Brain pericyte (primary cell): ENCODE measurements around the gene STX18.
"Not testable (repeated sequence)": the region's sequence is repeated elsewhere in the genome, so short reads cannot be mapped to it uniquely, and the experiment has no call there.

ENCODE experiments used
- DNase-seq: peaks from one replicate; pipeline ENCODE4 v3.0.0-alpha.2; 2012; ENCODE audit warnings: low read depth, low spot score

The STX18 gene

DNA sequence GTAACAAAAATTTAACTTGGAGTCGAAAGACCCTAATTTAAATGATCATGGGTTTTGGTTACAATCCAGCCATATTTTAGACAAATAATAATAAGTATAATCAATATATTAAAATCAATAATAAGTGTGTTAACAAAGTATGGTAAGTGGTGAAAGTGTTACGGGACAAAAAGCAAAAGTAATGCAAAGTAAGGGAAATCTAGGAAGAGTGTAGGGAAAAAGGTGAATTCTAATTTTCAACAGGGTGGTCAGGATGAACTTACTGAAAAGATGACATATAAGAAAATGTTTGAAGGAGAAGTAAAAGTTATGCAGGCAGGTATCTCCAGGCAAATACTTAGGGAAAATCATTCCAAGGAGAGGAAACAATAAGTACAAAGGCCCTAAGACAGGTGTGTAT lies 32.3 kb downstream of the STX18 start:
- no peak for DNase-seq

DNA sequence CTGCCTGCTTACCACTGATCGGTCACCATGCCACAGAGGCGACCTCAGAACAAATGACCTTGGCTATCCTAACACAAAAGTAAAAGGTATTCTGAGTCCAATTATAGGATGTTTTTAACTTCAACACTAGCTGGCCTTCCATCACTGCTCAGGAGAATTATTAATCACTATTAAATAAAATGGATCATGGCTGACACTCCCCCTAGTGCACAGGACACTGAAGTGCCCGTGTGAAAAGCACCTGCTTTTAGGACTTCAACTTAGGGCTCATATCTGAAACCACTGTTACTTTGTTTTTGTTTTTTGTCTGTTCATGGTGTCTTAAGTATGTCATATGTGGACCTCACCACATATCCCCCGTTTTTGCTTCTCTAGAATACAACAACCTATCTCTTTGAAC lies 33.9 kb downstream of the STX18 start:
- no peak for DNase-seq

- DNase-seq, result no peak
Measured at GRCh38 chr4:4507403-4507802, 34.4 kb downstream of the STX18 start.

GRCh38 chr4:4506961-4507360 lies 34.9 kb downstream of the STX18 start:
- no peak for DNase-seq

DNA sequence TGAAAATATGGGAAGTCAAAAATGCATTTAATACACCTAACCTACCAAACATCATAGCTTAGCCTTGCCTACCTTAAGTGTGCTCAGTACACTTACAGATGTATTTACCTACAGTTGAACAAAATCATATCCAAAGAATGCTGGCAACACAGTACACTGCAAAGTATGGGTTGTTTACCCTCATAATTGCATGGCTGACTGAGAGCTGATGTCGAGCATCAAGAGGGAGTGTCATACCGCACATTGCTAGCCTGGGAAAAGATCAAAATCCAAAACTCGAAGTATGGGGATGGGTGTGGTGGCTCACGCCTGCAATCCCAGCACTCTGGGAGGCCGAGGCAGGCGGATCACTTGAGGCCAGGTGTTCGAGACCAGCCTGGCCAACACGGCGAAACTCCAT lies 36.6 kb downstream of the STX18 start:
- DNase-seq, result not testable (repeated sequence)

- no peak for DNase-seq
Measured at GRCh38 chr4:4504783-4505182, 37.1 kb downstream of the STX18 start.

DNA sequence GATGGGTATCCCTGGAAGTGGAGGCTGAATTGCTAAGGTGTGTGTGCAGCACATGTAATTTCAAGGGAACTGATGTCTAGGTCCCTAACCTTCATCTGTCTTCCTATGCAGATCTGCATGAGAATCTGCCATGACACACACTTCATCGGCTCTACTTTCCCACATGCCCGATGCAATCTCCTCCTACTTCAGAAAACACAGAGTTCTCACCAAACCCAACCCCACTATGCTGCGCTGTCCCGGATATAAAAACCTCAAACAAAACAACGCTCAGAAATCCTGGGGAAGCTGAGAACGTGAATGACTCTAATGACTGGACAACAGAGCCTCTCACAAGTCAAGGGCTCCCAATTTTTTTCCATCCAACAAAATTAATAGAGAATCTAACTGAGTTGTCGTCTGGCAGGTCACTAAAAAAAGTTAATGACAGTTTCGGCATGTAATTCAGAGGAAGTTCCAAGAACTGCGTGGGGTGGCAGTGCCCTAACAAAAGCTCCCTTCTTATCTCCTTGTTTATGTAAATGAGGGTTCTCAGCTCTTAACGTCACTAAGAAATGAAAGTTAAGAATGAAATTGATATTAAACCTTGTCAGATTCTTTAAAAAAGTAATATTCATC lies 39.0 kb downstream of the STX18 start:
- DNase-seq, result no peak

- DNase-seq, result no peak
Measured at GRCh38 chr4:4501679-4502078, 40.2 kb downstream of the STX18 start.

DNA sequence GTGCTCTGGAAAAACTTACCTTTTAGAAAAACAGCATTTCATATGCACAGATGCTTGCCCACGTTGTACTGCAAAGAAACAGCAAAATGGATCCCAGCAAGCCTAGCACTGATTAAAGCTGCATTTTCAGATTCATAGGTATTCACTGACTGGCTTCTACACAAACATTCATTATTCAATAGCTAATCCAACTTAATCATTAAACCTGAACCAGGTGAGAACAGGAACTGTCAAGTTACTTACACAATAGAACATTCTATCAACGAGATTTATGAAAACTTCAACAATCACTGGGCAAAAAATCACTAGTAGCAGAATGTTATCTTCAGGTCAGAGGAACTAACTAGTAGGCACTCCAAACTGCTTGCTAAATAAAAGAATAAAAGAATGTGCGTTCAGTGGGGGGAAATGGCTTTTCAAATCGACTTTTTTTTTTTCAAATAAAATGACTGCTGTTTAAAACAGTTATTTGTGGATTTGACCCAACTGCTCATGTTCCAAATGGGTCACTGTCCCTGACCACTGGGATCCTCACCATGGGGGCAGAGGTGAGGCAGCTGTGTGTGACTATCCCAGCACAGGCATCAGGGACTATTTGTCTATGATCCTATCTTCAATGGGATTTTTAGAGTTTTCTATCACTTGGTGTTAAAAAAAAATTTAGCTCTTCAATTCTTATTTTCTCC lies 42.3 kb downstream of the STX18 start:
- no peak for DNase-seq

GRCh38 chr4:4496592-4497372 lies 45.1 kb downstream of the STX18 start:
- no peak for DNase-seq

DNA sequence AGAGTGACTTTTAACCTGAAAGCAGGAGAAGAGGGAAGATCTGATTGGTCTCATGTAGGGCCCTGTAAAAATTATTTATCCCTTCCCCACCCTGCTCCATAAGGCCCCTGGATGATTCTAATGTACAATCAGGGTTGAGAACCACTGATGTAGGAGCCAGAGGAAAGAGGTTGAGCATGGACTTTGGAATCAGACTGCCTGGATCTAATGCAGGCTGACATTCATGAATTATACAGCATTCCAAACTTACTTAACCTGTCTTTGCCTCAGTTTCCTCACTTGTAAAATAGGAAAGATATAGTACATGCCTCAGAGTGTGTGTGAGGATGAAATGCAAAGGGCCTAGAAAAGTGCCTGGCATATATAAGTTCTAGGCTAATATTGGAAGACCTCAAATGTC lies 47.0 kb downstream of the STX18 start:
- no peak for DNase-seq

DNA sequence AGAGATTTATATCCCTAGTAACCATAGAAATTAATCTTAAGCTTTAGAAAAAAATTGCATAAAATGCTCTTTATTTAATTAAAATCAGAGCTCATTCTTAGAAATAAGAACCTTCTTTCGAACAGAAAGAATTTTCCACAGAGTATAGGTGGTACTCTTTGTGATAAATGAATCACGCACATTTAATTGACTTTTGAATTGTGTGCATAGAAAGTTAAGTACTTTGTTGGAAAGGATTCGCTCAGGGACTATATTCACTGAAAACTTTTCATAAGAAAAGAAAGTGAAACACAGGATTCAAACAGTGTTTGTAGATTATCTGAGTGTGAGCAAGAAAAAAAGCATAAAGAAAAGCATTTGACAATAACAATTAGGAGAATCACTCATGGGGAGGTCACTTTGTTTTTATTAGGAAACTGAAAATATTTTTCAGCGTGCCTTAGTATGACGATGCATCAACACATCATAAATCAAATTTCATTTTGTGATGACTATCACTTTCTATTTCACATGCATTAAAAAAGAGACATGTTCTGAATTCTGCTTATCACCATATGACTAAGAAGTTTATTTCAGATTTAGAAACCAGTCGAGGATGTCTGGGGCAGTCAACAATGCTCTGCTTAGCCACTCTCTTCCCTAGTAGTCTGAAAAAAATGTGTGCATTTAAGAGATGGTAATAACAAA lies 49.5 kb downstream of the STX18 start:
- DNase-seq, result no peak

DNA sequence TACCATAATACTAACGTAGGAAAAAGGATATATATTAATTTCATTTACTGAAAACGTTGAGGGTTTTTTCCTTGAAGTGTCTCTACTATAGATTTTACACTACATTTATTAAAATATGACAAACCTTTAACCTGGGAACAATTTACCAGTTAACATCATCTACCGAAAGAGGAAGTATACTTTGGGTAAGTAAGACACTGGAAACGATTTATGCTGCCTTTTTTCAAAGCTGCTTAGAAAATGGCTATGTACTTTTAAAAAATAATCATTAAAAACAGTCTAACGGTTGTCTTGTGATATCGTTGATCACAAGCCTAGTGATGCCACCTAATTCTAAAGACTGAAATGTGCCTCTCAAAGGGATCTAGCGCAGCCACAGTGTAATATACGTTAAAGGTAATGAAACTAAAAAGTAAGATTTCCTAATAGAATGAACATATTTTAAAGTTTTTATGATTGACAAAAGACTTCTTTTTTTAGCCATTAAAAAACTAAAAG lies 50.4 kb downstream of the STX18 start:
- no peak for DNase-seq

- DNase-seq, result no peak
Measured at GRCh38 chr4:4490816-4491215, 51.0 kb downstream of the STX18 start.

- DNase-seq, result no peak
Measured at GRCh38 chr4:4490041-4490440, 51.8 kb downstream of the STX18 start.

DNA sequence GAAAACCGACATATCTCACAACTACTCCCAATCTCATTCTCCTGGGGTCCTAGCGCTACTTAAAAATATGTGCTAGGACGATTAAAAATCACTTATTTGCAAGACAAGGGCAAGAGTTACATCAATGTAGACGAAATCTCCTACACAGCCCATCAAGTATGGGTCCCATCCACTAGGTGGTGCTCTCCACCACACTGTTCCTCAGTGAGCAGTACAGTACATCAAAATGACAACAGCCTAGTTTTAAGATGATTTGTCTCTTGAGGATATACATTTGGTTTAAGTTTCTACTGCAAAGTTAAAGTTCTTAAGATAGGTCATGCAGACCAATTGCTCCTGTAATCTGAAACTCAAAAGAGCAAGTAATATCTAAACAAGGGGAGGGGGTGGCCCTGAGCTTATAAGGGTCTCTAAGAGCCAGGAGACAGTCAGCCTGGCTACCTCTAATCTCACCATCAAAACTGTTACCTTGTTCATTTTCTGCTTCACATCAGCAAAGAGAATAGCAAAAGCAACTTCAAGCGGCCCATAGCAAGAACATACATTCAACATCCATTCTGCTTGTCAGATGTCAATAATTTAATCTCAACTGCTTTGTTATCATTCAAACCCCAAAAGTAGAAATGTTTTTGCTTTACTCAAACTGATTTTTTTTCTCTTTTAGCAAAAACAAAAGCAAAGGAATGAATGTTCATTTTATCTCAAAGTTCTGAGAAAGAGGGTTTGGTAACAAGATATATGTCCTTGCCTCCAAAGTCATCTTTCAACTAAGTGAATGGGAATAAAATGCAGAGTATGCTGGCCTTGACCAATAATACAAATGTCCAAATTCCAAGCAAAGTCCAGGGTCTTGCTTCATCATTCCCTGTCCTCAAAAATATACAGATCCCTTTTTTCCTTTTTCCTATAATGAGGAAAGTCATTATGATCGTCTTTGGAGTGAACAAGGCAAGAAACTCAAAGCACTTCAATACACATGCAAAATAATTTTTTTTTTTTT lies 53.1 kb downstream of the STX18 start:
- peak; percentile 56 for DNase-seq

GRCh38 chr4:4486969-4487368 lies 54.9 kb downstream of the STX18 start:
- DNase-seq, result no peak

GRCh38 chr4:4485806-4486205 lies 56.0 kb downstream of the STX18 start:
- no peak for DNase-seq

GRCh38 chr4:4481399-4481994 lies 60.4 kb downstream of the STX18 start:
- no peak for DNase-seq

- DNase-seq, result no peak
Measured at GRCh38 chr4:4480685-4481398, 61.0 kb downstream of the STX18 start.
